ENCODE data around the gene INTU. TPM values are rescaled to one million over a fixed set of nuclear protein-coding genes. Genes with fewer than 3 reads are reported as not detected.

Gene INTU
- total RNA-seq, 2 experiments from 2014 or later: 0.16 to 0.29 TPM

DNA sequence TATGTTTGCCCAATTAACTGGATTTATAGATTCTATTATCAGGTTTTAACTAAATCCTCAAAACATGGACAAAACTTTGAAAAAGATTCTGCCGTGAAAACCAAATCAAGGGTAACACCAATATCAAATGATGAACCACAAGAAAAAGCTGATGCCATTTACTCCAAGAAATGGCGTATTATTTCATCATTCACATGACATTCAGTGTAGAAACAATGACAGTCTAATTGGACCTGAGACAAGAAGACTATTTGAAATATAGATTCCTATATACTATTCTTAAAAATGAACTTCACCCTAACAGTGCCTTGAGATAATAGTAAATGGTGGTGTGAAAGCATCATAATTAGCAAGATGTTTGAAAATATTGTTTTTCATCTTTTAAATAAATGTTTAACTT is 102.2 kb downstream of the INTU start:
- TF ChIP-seq, protein P1, sequence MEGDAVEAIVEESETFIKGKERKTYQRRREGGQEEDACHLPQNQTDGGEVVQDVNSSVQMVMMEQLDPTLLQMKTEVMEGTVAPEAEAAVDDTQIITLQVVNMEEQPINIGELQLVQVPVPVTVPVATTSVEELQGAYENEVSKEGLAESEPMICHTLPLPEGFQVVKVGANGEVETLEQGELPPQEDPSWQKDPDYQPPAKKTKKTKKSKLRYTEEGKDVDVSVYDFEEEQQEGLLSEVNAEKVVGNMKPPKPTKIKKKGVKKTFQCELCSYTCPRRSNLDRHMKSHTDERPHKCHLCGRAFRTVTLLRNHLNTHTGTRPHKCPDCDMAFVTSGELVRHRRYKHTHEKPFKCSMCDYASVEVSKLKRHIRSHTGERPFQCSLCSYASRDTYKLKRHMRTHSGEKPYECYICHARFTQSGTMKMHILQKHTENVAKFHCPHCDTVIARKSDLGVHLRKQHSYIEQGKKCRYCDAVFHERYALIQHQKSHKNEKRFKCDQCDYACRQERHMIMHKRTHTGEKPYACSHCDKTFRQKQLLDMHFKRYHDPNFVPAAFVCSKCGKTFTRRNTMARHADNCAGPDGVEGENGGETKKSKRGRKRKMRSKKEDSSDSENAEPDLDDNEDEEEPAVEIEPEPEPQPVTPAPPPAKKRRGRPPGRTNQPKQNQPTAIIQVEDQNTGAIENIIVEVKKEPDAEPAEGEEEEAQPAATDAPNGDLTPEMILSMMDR (IDR thresholded peaks at IDR 0.05): no peak
- ChIA-PET POLR2A (no interaction called here), CTCF (no interaction called here)
- intact Hi-C loops (cut with micrococcal nuclease): no loop called here
- DNase-seq: no peak
- H3K27ac Mint-ChIP-seq: no peak overlapping the region
- H3K36me3 Mint-ChIP-seq (ENCODE audit: low read depth): no peaks in the 10 kb centered on the region
- H3K27me3 Mint-ChIP-seq: peaks cover 7% of the 10 kb centered on the region
- no peak overlapping the region for H3K4me3 Mint-ChIP-seq
- no peaks in the 10 kb centered on the region for H3K4me1 Mint-ChIP-seq (ENCODE audit: low read depth)
- H3K9me3 Mint-ChIP-seq: no peaks in the 10 kb centered on the region
- ATAC-seq: no peak

DNA sequence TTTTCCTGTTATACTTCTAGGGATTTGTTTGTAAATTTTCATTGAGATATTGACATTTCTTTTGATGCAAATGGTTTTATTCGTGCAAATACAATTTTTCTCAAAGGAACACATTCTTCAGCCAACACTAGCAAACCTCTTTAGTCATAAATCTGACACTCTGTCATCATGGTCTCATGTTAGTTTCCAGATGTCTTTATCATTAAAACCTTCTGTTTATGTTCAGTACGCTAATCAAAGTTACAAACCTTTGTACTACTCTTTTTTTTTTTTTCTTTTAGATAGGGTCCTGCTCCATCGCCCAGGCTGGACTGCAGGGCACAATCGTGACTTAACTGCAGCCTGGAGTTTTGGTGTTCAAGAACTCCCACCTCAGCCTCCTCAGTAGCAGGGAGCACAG is 104.5 kb downstream of the INTU start:
- ChIA-PET CTCF (no interaction called here), POLR2A (no interaction called here)
- ATAC-seq (no peak), DNase-seq (no peak)
- peaks cover 1% of the 10 kb centered on the region for H3K9me3 Mint-ChIP-seq
- TF ChIP-seq, protein P1 (IDR thresholded peaks at IDR 0.05): no peak
- H3K36me3 Mint-ChIP-seq (ENCODE audit: low read depth): no peaks in the 10 kb centered on the region
- H3K4me1 Mint-ChIP-seq (ENCODE audit: low read depth): no peaks in the 10 kb centered on the region
- peaks cover 9% of the 10 kb centered on the region for H3K27me3 Mint-ChIP-seq
- intact Hi-C loops (cut with micrococcal nuclease): no loop called here
- H3K27ac Mint-ChIP-seq: no peak overlapping the region
- H3K4me3 Mint-ChIP-seq: no peak overlapping the region

DNA sequence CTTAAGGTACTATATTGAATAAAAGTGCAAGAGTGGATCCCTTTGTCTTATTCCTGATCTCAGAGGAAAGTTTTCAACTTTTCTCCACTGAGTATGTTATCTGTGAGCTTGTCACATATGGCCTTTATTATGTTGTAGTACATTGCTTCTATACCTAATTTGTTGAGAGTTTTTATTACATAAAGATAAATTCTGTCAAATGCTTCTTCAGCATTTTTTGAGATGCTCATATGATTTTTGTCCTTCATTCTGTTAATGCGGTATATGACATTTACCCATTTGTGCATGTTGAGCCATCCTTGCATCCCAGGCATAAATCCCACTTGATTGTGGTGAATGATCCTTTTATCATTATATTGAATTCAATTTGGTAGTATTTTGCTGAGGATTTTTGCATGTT is 108.5 kb downstream of the INTU start:
- ChIA-PET POLR2A (no interaction called here), CTCF (no interaction called here)

DNA sequence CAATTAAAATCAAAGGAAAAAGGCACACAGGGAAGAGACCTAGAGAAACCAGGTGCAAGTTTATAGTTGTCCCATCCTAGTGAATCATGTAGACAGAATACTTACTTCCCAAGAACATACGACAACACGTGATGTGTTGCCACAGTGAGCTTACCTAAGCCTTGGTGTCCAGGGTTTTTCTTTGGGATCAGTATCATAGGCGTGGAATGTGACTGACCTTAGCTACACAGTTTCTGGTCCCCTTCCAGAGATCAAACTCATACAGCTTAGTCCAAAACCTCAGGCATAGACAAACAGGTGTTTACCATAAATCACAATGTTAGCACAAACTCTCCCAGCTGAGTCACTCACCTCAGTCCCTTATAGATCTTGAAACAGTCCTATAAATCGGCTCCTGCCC is 115.1 kb downstream of the INTU start:
- DNase-seq (no peak), ATAC-seq (no peak)
- no peak overlapping the region for H3K4me3 Mint-ChIP-seq
- no peaks in the 10 kb centered on the region for H3K4me1 Mint-ChIP-seq (ENCODE audit: low read depth)
- TF ChIP-seq, protein P1 (IDR thresholded peaks at IDR 0.05): no peak
- H3K27me3 Mint-ChIP-seq: peaks cover 14% of the 10 kb centered on the region
- H3K36me3 Mint-ChIP-seq (ENCODE audit: low read depth): no peaks in the 10 kb centered on the region
- no peak overlapping the region for H3K27ac Mint-ChIP-seq
- ChIA-PET CTCF (no interaction called here), POLR2A (no interaction called here)
- peaks cover 5% of the 10 kb centered on the region for H3K9me3 Mint-ChIP-seq
- intact Hi-C loops (cut with micrococcal nuclease): no loop called here

More for the DNA sequence above, 108.5 kb downstream of the INTU start:
- Mint-ChIP-seq H3K27me3 (peaks cover 16% of the 10 kb centered on the region), H3K27ac (no peak overlapping the region), H3K36me3 (ENCODE audit: low read depth) (no peaks in the 10 kb centered on the region), H3K4me3 (no peak overlapping the region), H3K4me1 (ENCODE audit: low read depth) (no peaks in the 10 kb centered on the region), H3K9me3 (peaks cover 5% of the 10 kb centered on the region)
- TF ChIP-seq, protein P1 (IDR thresholded peaks at IDR 0.05): no peak
- ATAC-seq (no peak), DNase-seq (no peak)
- intact Hi-C loops (cut with micrococcal nuclease): no loop called here

DNA sequence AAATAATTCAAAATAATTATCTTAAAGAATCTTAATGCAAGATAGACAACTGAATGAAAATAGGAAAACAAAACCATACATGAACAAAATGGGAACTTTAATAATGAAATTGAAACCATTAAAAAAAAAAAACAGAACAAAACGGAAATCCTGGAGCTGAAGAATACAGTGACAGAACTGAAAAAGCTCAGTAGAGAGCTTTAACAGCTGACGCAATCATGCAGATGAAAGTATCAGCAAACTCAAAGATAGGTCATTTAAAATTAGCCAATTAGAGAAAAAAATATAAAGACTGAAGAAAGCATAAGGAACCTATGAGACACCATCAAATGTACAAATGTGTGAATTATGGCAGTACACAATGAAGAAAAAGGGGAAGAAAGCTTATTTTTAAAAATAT is 116.2 kb downstream of the INTU start:
- Mint-ChIP-seq H3K4me3 (no peak overlapping the region), H3K27me3 (peaks cover 15% of the 10 kb centered on the region), H3K4me1 (ENCODE audit: low read depth) (no peaks in the 10 kb centered on the region), H3K36me3 (ENCODE audit: low read depth) (no peaks in the 10 kb centered on the region), H3K27ac (no peak overlapping the region), H3K9me3 (peaks cover 5% of the 10 kb centered on the region)
- no peak for DNase-seq
- ChIA-PET CTCF (no interaction called here), POLR2A (no interaction called here)
- intact Hi-C loops (cut with micrococcal nuclease): no loop called here
- no peak for ATAC-seq
- TF ChIP-seq, protein P1 (IDR thresholded peaks at IDR 0.05): no peak
